Fibroblast of lung (primary cell): Measurements from ENCODE around the gene NACA. TPM values are rescaled to one million over a fixed set of nuclear protein-coding genes. Genes with fewer than 3 reads are reported as not detected.

Experiments
- DNase-seq, 2 donors: peaks; one replicate each; pipeline versions ENCODE4 v3.0.0 to v3.0.0-alpha.2; 2010; ENCODE audit warnings: low read depth in 2 of 2
- H2AFZ ChIP-seq: 2 replicates; pipeline ENCODE4 v1.5.1; 2012; ENCODE audit warnings: low read length, control low read depth, inconsistent platforms
- H3K27ac ChIP-seq: 2 replicates; pipeline ENCODE4 v1.5.1; 2011; ENCODE audit warnings: low read length, control low read depth; ENCODE audit not compliant: insufficient read depth
- H3K27me3 ChIP-seq: 2 replicates; pipeline ENCODE4 v1.5.1; 2011; ENCODE audit warnings: mild to moderate bottlenecking, low read length; ENCODE audit not compliant: control insufficient read depth, insufficient read depth
- H3K36me3 ChIP-seq: 2 replicates; pipeline ENCODE4 v1.5.1; 2011; ENCODE audit warnings: low read length; ENCODE audit not compliant: control insufficient read depth, insufficient read depth
- H3K4me1 ChIP-seq: 2 replicates; pipeline ENCODE4 v1.5.1; 2011; ENCODE audit warnings: low read length; ENCODE audit not compliant: control insufficient read depth, insufficient read depth; ENCODE audit errors: extremely low read depth
- H3K4me2 ChIP-seq: 2 replicates; pipeline ENCODE4 v1.5.1; 2011; ENCODE audit warnings: low read length, control low read depth; ENCODE audit not compliant: insufficient read depth; ENCODE audit errors: extremely low read depth
- H3K4me3 ChIP-seq, 4 experiments: fragments of 200-600 bp in 1 of 4; sonication (generic) in 1 of 4; replicated peaks in 1 of 4; 2 replicates each; pipeline ENCODE4 v1.5.1; 2011 to 2016; ENCODE audit warnings: low read length in 4 of 4, low read depth in 3 of 4, mild to moderate bottlenecking in 3 of 4, control low read depth in 2 of 4, inconsistent platforms in 1 of 4, mixed read lengths in 1 of 4; ENCODE audit not compliant: insufficient read depth in 1 of 4; ENCODE audit errors: control extremely low read depth in 1 of 4
- H3K79me2 ChIP-seq: 2 replicates; pipeline ENCODE4 v1.5.1; 2012; ENCODE audit warnings: mild to moderate bottlenecking, low read length, inconsistent platforms; ENCODE audit not compliant: control insufficient read depth, insufficient read depth
- H3K9ac ChIP-seq: 2 replicates; pipeline ENCODE4 v1.5.1; 2011; ENCODE audit warnings: mild to moderate bottlenecking, low read length, control low read depth; ENCODE audit not compliant: insufficient read depth
- H3K9me3 ChIP-seq: 2 replicates; pipeline ENCODE4 v1.5.1; 2012; ENCODE audit warnings: low read depth, low read length; ENCODE audit not compliant: control insufficient read depth, insufficient read depth
- H4K20me1 ChIP-seq: 2 replicates; pipeline ENCODE4 v1.5.1; 2011; ENCODE audit warnings: low read length; ENCODE audit not compliant: control insufficient read depth, insufficient read depth; ENCODE audit errors: extremely low read depth
- EZH2 ChIP-seq: IDR thresholded peaks from 2 replicates; pipeline ENCODE4 v1.5.1; 2012; ENCODE audit warnings: low read length, control low read depth, mild to moderate bottlenecking; ENCODE audit errors: missing control alignments
- polyA plus RNA-seq, 2 donors: library from polyadenylated mRNA; depleted of rRNA in 1 of 2; stranded (reverse) in 1 of 2; unstranded in 1 of 2; fragments of >200 nt; gene quantifications; 2 replicates each; pipeline ENCODE4 v1.2.1, GENCODE V29; 2011 to 2012; ENCODE audit warnings: missing spikeins in 1 of 2
- total RNA-seq: library from RNA; depleted of rRNA; stranded (reverse); fragments of >200 nt; gene quantifications from 2 replicates; pipeline ENCODE4 v1.2.1, GENCODE V29; 2014
- TF ChIP-seq, protein P1 (sequence below), 2 donors: IDR thresholded peaks in 1 of 2; conservative IDR thresholded peaks in 1 of 2; 1 replicate in 1 of 2; 2 replicates in 1 of 2; pipeline ENCODE4 v1.5.1; 2011 to 2012; ENCODE audit warnings: low read length in 2 of 2, control low read depth in 1 of 2, inconsistent platforms in 1 of 2, low read depth in 1 of 2, mild to moderate bottlenecking in 1 of 2

The NACA gene
- total and polyA plus RNA-seq, 2 donors (not counting 1 experiment from before 2014, with no cell fraction given): 971 to 1,188 TPM

GRCh38 chr12:56678852-56679251 lies 46.2 kb downstream of the NACA start:
- DNase-seq: no peak
- H3K4me1 ChIP-seq: no peaks in the 10 kb centered on the region
- H3K9ac ChIP-seq: no peak overlapping the region
- H3K79me2 ChIP-seq: peaks cover 95% of the 10 kb centered on the region
- H2AFZ ChIP-seq: no peak overlapping the region
- peaks cover 1% of the 10 kb centered on the region for H3K36me3 ChIP-seq
- H4K20me1 ChIP-seq: no peaks in the 10 kb centered on the region
- H3K4me2 ChIP-seq: no peak overlapping the region
- no peaks in the 10 kb centered on the region for H3K27me3 ChIP-seq
- TF ChIP-seq, protein P1, sequence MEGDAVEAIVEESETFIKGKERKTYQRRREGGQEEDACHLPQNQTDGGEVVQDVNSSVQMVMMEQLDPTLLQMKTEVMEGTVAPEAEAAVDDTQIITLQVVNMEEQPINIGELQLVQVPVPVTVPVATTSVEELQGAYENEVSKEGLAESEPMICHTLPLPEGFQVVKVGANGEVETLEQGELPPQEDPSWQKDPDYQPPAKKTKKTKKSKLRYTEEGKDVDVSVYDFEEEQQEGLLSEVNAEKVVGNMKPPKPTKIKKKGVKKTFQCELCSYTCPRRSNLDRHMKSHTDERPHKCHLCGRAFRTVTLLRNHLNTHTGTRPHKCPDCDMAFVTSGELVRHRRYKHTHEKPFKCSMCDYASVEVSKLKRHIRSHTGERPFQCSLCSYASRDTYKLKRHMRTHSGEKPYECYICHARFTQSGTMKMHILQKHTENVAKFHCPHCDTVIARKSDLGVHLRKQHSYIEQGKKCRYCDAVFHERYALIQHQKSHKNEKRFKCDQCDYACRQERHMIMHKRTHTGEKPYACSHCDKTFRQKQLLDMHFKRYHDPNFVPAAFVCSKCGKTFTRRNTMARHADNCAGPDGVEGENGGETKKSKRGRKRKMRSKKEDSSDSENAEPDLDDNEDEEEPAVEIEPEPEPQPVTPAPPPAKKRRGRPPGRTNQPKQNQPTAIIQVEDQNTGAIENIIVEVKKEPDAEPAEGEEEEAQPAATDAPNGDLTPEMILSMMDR (conservative IDR thresholded peaks at IDR 0.05 in 1 of 2, IDR thresholded peaks at IDR 0.05 in 1 of 2; ENCODE audit: low read depth in 1 of 2, low read length in 2 of 2): no peak
- no peak for TF ChIP-seq EZH2
- H3K4me3 ChIP-seq: no peak overlapping the region
- H3K27ac ChIP-seq: no peak overlapping the region
- H3K9me3 ChIP-seq: no peaks in the 10 kb centered on the region

DNA sequence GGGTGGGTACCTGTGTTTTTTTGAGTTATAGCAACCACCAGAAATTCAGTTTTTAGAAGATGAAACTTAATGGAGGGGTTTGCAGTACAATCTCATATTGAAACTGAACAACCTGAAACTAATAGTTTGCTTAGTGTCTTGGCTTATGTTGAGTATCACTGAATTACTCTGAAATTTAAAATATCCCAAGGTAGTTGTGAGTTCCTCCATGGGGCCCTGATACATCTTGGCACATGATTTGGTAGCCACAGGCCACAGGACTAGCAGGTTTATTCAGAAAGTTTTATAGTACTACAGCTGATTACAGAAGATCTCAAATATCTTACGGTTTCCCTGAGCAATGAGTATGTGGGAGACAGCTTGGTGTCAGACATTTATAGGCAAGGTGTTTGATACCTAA lies 47.4 kb downstream of the NACA start:
- H3K79me2 ChIP-seq: peaks cover 92% of the 10 kb centered on the region
- H3K9ac ChIP-seq: no peak overlapping the region
- no peaks in the 10 kb centered on the region for H4K20me1 ChIP-seq
- no peak overlapping the region for H2AFZ ChIP-seq
- no peaks in the 10 kb centered on the region for H3K27me3 ChIP-seq
- no peak overlapping the region for H3K27ac ChIP-seq
- H3K4me2 ChIP-seq: no peak overlapping the region
- TF ChIP-seq, protein P1 (conservative IDR thresholded peaks at IDR 0.05 in 1 of 2, IDR thresholded peaks at IDR 0.05 in 1 of 2; ENCODE audit: low read depth in 1 of 2, low read length in 2 of 2): no peak
- no peak for TF ChIP-seq EZH2
- no peak overlapping the region for H3K4me3 ChIP-seq
- no peak for DNase-seq
- H3K36me3 ChIP-seq: peaks cover 1% of the 10 kb centered on the region
- H3K4me1 ChIP-seq: peaks cover 3% of the 10 kb centered on the region
- H3K9me3 ChIP-seq: no peaks in the 10 kb centered on the region

- Histone ChIP-seq H4K20me1 (no peaks in the 10 kb centered on the region), H3K27ac (no peak overlapping the region), H3K79me2 (peaks cover 92% of the 10 kb centered on the region), H3K4me2 (no peak overlapping the region), H2AFZ (no peak overlapping the region), H3K27me3 (no peaks in the 10 kb centered on the region), H3K4me1 (peaks cover 3% of the 10 kb centered on the region), H3K9me3 (no peaks in the 10 kb centered on the region), H3K4me3 (no peak overlapping the region), H3K9ac (no peak overlapping the region), H3K36me3 (peaks cover under 1% of the 10 kb centered on the region)
- TF ChIP-seq, protein P1 (conservative IDR thresholded peaks at IDR 0.05 in 1 of 2, IDR thresholded peaks at IDR 0.05 in 1 of 2; ENCODE audit: low read depth in 1 of 2, low read length in 2 of 2): no peak
- no peak for TF ChIP-seq EZH2
- DNase-seq: no peak
Observed at GRCh38 chr12:56676851-56677580, 48.1 kb downstream of the NACA start.
